ENCODE measurements around the gene NXPE2. TPM values are rescaled to one million over a fixed set of nuclear protein-coding genes. Genes with fewer than 3 reads are reported as not detected.

Gene NXPE2
- total RNA-seq, 6 donors from 2014 or later = 0.30 TPM; not detected in 5

DNA sequence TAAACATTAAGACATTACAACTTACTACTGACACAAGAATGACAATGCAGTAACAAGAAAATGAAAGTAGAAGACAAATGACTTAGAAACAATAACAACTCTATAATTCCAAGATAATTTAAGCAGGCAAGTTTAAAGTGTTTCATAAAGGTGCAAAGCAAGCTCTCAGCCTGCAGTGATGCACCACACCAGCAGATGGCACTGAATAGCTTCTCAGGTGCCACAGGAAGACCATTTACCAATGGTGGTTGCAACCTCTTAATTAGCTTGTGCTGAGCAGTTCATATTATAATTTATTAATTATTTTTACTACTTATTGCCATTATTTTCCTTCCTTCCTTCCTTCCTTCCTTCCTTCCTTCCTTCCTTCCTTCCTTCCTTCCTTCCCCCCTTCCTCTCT is 60.6 kb downstream of the NXPE2 start:
- Histone ChIP-seq H3K4me3 (no peak overlapping the region), H3K27me3 (no peaks in the 10 kb centered on the region), H3K9me3 (peaks cover 0 to 4% (median 0%) of the 10 kb centered on the region in 4 donors), H3K27ac (no peak overlapping the region), H3K4me1 (no peaks in the 10 kb centered on the region), H3K36me3 (no peaks in the 10 kb centered on the region)
- TF ChIP-seq POLR2A (IDR thresholded peaks at IDR 0.05) = no peak
- TF ChIP-seq, protein P1, sequence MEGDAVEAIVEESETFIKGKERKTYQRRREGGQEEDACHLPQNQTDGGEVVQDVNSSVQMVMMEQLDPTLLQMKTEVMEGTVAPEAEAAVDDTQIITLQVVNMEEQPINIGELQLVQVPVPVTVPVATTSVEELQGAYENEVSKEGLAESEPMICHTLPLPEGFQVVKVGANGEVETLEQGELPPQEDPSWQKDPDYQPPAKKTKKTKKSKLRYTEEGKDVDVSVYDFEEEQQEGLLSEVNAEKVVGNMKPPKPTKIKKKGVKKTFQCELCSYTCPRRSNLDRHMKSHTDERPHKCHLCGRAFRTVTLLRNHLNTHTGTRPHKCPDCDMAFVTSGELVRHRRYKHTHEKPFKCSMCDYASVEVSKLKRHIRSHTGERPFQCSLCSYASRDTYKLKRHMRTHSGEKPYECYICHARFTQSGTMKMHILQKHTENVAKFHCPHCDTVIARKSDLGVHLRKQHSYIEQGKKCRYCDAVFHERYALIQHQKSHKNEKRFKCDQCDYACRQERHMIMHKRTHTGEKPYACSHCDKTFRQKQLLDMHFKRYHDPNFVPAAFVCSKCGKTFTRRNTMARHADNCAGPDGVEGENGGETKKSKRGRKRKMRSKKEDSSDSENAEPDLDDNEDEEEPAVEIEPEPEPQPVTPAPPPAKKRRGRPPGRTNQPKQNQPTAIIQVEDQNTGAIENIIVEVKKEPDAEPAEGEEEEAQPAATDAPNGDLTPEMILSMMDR (IDR thresholded peaks at IDR 0.05) = peak; percentile 39 to 67 (median 56)
- ATAC-seq (ENCODE audit: low FRiP score in 2 of 2) (no peak), DNase-seq (peak in 1 of 2 donors; percentile 24)

DNA sequence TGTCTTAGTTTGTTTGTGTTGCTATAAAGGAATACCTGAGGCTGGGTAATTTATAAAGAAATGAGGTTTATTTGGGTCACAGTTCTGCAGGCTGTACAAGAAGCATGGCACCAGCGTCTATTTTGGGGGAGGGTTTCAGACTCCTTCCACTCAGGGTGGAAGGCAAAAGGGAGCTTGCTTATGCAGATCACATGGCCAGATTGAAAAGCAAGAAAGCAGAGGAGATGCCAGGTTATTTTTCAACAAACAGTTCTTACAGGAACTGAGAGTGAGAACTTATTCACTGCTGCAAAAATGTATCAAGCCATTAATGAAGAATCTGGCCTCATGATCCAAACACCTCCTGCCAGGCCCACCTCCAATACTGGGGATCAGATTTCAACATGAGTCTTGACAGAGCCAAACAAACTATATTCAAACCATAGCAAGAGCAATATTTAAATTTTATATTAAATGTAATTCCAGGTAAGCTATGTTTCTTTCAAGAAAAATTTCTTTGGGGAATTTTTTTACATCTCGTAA is 66.9 kb downstream of the NXPE2 start:
- TF ChIP-seq POLR2AphosphoS5 (IDR thresholded peaks at IDR 0.05) (no peak), POLR2A (IDR thresholded peaks at IDR 0.05) (no peak), EP300 (IDR thresholded peaks at IDR 0.05) (no peak)
- TF ChIP-seq, protein P1 (IDR thresholded peaks at IDR 0.05) = no peak
- H3K27ac ChIP-seq = no peak overlapping the region
- 81 to 82% methylated on average over 2 of the region's 2 CpGs for WGBS, 2 donors
- H3K9me3 ChIP-seq = peaks cover 0 to 4% (median 0%) of the 10 kb centered on the region in 4 donors
- ATAC-seq (ENCODE audit: low FRiP score in 2 of 2) = no peak
- H3K36me3 ChIP-seq = no peaks in the 10 kb centered on the region
- no peaks in the 10 kb centered on the region for H3K4me1 ChIP-seq
- no peak overlapping the region for H3K4me3 ChIP-seq
- no peak for DNase-seq
- H3K27me3 ChIP-seq = no peaks in the 10 kb centered on the region

DNA sequence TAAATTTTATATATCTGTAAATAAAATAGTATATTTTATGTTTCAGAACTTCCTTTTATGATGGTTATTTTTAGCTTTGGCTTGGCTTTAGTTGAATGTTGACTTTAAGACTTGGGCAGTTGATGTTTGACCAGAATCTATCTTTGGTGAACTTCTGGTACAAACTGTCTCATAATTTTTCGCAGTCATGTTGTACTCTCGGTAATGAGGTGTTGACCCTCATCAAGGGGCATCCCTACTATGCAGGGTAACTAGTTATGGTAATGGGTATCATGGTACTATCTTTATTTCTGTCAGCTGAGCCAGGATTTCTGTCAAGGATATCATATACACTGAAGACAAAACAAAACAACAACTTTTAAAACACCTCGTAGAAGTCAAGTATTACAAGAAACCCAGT is 67.7 kb downstream of the NXPE2 start:
- Histone ChIP-seq H3K4me1 (no peaks in the 10 kb centered on the region), H3K27me3 (no peaks in the 10 kb centered on the region), H3K4me3 (no peak overlapping the region), H3K36me3 (no peaks in the 10 kb centered on the region), H3K27ac (no peak overlapping the region), H3K9me3 (peaks cover 0 to 4% (median 0%) of the 10 kb centered on the region in 4 donors)
- no peak for DNase-seq
- no peak for ATAC-seq (ENCODE audit: low FRiP score in 2 of 2)
- TF ChIP-seq, protein P1 (IDR thresholded peaks at IDR 0.05) = no peak
- no peak for TF ChIP-seq POLR2A (IDR thresholded peaks at IDR 0.05)
- no peak for TF ChIP-seq POLR2AphosphoS5 (IDR thresholded peaks at IDR 0.05)
- 77 to 81% methylated on average over 3 of the region's 3 CpGs for WGBS, 2 donors

Other genes starting within 250 kb of the NXPE2 start
- 100 to 1,000 TPM in 3 of 6 donors, 10 to 100 TPM in 3; 41.8 to 150 (median 99.4) TPM for gene REXO2, start 239.1 kb upstream of the NXPE2 start, total RNA-seq
- not detected for gene NXPE1, start 118.6 kb upstream of the NXPE2 start, total RNA-seq
- under 1 TPM in 1 of 6 donors, not detected in 5; 0.13 TPM for gene NXPE4, start 82.7 kb upstream of the NXPE2 start, total RNA-seq

All from upper lobe of left lung (tissue), 6 donors.